GM18505 (cell line): Measurements from ENCODE around the gene RPS6KA5.
"Not testable (repeated sequence)": the region's sequence is repeated elsewhere in the genome, so short reads cannot be mapped to it uniquely, and the experiment has no call there.

Experiments used
- ATAC-seq: cut with Tn5 transposase; IDR thresholded peaks from one replicate; pipeline ENCODE4 v1.9.1; 2021; ENCODE audit not compliant: unreplicated experiment
- POLR2A ChIP-seq: IDR thresholded peaks from 4 replicates; pipeline ENCODE4 v1.6.1; 2011; ENCODE audit warnings: borderline replicate concordance; ENCODE audit not compliant: insufficient read depth, insufficient read length; ENCODE audit errors: extremely low read depth

Gene RPS6KA5

GRCh38 chr14:90966493-90966892, 93.9 kb downstream of the RPS6KA5 start:
- ATAC-seq = no peak
- no peak for TF ChIP-seq POLR2A

GRCh38 chr14:90965765-90966164, 94.7 kb downstream of the RPS6KA5 start:
- TF ChIP-seq POLR2A = no peak
- ATAC-seq = no peak

DNA sequence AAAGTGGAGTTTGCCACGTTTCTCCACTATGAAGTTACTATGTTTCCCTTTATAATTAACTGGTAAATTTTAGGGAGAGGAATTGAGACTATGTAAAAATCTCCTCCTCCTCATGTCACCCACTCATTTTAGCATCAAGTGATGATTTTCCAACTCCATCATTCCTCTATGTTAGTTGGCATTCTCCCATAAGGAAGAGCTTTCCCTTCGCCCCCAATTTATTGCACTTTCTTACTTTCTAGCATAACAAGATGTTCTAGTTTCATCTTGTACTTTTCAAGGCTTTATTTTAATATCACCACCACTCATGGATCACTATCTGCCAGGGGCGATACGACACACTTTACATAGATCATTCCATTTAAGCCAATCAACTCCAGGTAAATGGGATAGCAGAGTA, 97.1 kb downstream of the RPS6KA5 start:
- no peak for ATAC-seq
- no peak for TF ChIP-seq POLR2A

DNA sequence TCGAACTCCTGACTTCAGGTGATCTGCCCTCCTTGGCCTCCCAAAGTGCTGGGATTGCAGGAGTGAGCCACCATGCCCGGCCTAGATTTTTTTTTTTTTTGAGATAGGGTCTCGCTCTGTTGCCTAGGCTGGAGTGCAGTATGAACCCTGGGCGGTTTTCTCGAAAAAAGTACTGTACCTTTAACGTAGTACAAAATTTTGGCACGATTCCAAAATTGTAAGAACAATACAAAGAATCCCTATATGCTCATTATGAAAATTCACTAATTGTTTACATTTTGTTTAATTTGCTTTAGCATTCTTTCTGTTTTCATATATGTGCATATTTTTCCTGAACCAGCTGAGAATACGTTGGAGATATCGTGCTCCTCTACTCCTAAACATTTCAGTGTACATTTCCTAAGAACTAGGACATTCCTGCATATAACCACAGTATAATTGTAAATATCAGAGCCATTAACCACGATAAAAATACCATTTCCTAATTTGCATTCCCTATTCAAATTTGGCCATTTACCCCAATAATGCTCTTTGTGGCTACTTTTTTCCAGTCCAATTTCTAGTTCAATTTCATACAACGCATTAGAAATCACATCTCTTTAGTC, 97.8 kb downstream of the RPS6KA5 start:
- no peak for TF ChIP-seq POLR2A
- no peak for ATAC-seq

GRCh38 chr14:90960818-90961217, 99.6 kb downstream of the RPS6KA5 start:
- no peak for TF ChIP-seq POLR2A
- no peak for ATAC-seq

DNA sequence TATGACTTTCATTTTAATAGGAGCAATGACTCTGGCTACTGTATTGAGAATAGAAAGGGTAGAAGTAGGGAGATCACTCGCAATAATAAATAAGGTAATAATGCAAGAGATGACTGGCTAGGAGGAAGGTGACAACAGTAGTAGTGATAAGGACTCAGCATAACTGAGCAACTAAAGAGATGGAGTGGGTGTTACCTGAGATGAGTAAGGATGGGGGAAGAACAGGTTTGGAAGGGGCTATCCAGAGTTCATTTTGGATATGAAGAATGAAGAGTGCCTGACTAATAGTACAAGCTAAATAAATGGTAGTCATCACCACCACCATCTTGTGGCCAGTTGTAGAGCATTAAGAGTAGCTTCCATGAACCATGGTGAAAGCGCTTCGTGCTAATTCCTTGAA, 101.1 kb downstream of the RPS6KA5 start:
- ATAC-seq = no peak
- TF ChIP-seq POLR2A = no peak

DNA sequence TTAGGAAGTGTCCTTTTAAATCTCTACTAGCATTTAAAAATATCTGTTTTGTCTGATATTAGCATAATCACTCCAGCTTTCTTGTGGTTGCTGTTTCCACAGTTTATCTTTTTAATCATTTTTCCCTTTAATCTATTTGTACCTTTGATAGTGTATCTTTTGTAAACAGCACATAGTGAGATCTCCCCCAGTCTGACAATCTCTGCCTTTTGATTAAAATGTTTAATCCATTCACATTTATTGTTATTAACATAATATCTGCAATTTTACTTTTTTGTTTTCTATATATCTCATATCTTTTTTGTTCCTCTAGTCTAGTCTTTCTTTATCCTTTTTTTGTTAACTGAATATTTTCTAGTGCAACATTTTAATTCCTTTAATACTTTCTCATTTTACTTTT, 104.2 kb downstream of the RPS6KA5 start:
- ATAC-seq = no peak
- no peak for TF ChIP-seq POLR2A

- ATAC-seq = not testable (repeated sequence)
Measured at GRCh38 chr14:90953643-90954042, 106.8 kb downstream of the RPS6KA5 start.

DNA sequence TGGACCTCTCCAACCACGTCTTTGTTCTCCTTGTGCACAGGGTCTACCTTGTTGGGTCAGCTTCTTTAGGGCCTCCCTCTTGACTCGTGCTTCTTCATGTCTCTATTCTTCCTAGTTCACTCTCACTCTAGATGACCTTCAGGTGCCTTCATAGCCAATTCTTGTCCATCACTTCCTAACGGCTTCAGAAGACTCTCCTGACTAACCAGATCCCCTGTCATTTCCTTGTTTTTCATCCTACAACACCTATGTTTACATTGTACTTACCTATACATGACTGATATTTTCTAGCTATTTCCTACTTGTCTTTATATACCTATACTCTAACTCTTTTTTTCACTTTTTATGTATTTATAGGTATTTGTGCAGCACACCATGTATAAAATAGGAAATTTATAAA, 117.1 kb downstream of the RPS6KA5 start:
- TF ChIP-seq POLR2A = no peak
- ATAC-seq = no peak

GRCh38 chr14:90942511-90942910, 117.9 kb downstream of the RPS6KA5 start:
- TF ChIP-seq POLR2A = no peak
- ATAC-seq = no peak

DNA sequence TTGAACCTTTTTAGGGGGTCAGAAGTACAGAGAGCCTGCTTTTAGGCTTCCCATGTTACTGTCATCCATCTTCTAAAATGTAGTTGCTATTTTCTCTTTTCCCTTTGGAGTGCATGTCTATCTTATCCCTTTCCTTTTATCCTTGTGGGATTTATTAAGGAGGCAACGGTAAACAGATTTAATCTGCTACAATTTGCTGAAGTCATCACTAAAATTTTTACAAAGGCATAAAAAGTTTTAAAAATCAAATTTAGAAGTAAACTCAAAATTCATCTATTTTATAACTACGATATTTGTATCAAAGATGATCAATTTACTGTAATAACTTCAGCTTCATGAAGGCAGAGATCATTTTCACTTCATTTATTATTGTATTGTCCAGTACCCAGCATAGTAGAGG, 118.7 kb downstream of the RPS6KA5 start:
- ATAC-seq = no peak

GRCh38 chr14:90940318-90940962, 120.0 kb downstream of the RPS6KA5 start:
- TF ChIP-seq POLR2A = no peak
- no peak for ATAC-seq

More for the DNA sequence above, 118.7 kb downstream of the RPS6KA5 start:
- no peak for TF ChIP-seq POLR2A

- ATAC-seq = not testable (repeated sequence)
Measured at GRCh38 chr14:90939252-90939795, 121.1 kb downstream of the RPS6KA5 start.

GRCh38 chr14:90938615-90939014, 121.8 kb downstream of the RPS6KA5 start:
- no peak for TF ChIP-seq POLR2A
- no peak for ATAC-seq
